Nephron (organoid): ENCODE results near the gene PPDPF.

ENCODE experiments used
- H3K27ac Mint-ChIP-seq, 3 experiments: 2 replicates each; pipeline ENCODE4 v1.8.0; 2020; ENCODE audit warnings: mixed read lengths in 3 of 3, mild to moderate bottlenecking in 2 of 3, moderate library complexity in 1 of 3
- H3K27me3 Mint-ChIP-seq: 2 replicates; pipeline ENCODE4 v1.8.0; 2021; ENCODE audit warnings: low read depth, mild to moderate bottlenecking, moderate library complexity, mixed read lengths
- H3K36me3 Mint-ChIP-seq: 2 replicates; pipeline ENCODE4 v1.8.0; 2020; ENCODE audit warnings: low read depth, mixed read lengths
- H3K4me1 Mint-ChIP-seq: 2 replicates; pipeline ENCODE4 v1.8.0; 2020; ENCODE audit warnings: mixed read lengths
- H3K4me3 Mint-ChIP-seq, 3 experiments: 2 replicates each; pipeline ENCODE4 v1.8.0; 2020; ENCODE audit warnings: mild to moderate bottlenecking in 3 of 3, mixed read lengths in 3 of 3, moderate library complexity in 2 of 3
- H3K9me3 Mint-ChIP-seq: 2 replicates; pipeline ENCODE4 v1.8.0; 2020; ENCODE audit warnings: mixed read lengths
- CTCF ChIP-seq, 3 experiments: fragments of 200-600 bp; sonication (generic); IDR thresholded peaks; one replicate each; pipeline ENCODE4 v1.5.0; 2021; ENCODE audit warnings: antibody characterized with exemption in 3 of 3; ENCODE audit not compliant: unreplicated experiment in 3 of 3

The PPDPF gene

DNA sequence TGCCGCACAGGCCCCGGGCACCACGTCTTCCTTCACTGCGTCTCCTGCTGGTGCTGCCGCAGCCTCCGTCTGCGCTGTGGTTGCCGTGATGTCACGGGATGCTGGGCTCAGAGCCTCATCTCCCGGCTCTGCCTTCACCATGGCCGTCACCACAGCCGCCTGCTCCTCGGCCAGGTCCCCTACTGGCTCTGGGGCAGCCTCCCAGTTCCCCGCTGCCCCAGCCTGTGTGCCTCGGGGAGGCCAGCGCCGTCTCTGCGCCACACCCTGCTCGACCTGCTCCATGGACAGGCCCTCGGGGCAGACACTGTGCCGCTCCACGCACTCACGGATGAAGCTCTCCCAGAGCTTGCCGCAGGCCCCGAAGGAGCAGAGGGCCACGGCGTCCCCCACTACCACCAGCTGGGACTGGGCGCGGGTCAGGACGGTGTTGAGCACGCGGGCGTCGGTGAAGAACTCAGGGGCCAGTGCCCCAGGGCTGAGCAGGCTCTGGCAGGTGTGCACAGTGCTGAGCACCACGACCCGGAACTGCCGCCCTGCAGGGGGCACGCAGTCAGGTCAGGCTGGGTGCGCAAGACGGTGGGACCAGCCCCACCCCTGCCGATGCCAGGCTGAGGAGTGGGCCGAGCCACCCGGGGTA is 45.3 kb downstream of the PPDPF start:
- no peak for TF ChIP-seq CTCF (IDR thresholded peaks at IDR 0.05; ENCODE audit: unreplicated experiment in 3 of 3)
- H3K4me1 Mint-ChIP-seq = no peaks in the 10 kb centered on the region
- no peaks in the 10 kb centered on the region for H3K36me3 Mint-ChIP-seq
- no peak overlapping the region for H3K4me3 Mint-ChIP-seq
- no peak overlapping the region for H3K27ac Mint-ChIP-seq
- no peaks in the 10 kb centered on the region for H3K9me3 Mint-ChIP-seq
- H3K27me3 Mint-ChIP-seq = no peaks in the 10 kb centered on the region

DNA sequence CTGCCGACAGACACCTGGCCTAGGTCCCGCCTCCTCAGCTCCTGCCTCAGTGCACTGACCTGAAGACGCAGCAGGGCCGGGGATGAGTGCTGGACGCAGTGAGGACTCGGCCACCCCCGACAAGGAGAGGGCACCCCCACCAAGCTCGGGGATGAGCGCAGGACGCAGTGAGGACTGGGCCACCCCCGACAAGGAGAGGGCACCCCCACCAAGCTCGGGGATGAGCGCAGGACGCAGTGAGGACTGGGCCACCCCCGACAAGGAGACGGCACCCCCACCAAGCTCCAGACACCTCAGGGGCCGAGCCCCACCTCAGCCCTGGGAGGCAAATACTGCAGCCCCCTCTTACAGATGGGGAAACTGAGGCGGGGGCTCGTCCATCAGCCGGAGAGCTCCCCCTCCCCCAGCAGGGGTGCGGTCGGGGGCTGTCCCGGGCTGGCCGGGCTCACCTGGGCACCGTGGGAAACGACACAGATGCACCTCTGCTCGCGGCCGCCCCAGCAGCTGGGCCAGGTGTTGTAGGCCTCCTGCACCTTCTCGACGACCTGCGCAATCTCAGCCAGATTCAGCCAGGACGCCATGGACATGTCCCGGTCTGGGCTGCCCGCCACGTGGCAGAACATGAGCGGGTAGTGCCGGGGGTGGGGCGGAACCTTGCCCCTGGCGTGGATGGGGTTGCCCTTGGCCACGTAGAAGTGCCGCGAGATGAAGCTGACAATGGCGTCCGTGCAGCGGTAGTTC is 46.0 kb downstream of the PPDPF start:
- H3K9me3 Mint-ChIP-seq = no peaks in the 10 kb centered on the region
- H3K27me3 Mint-ChIP-seq = no peaks in the 10 kb centered on the region
- H3K4me3 Mint-ChIP-seq = no peak overlapping the region
- no peak overlapping the region for H3K27ac Mint-ChIP-seq
- no peaks in the 10 kb centered on the region for H3K4me1 Mint-ChIP-seq
- no peak for TF ChIP-seq CTCF (IDR thresholded peaks at IDR 0.05; ENCODE audit: unreplicated experiment in 3 of 3)
- H3K36me3 Mint-ChIP-seq = no peaks in the 10 kb centered on the region

GRCh38 chr20:63567136-63567385 is 46.5 kb downstream of the PPDPF start:
- Mint-ChIP-seq H3K4me3 (no peak overlapping the region), H3K27ac (no peak overlapping the region), H3K4me1 (no peaks in the 10 kb centered on the region), H3K36me3 (no peaks in the 10 kb centered on the region), H3K9me3 (no peaks in the 10 kb centered on the region), H3K27me3 (no peaks in the 10 kb centered on the region)
- TF ChIP-seq CTCF (IDR thresholded peaks at IDR 0.05; ENCODE audit: unreplicated experiment in 3 of 3) = no peak

DNA sequence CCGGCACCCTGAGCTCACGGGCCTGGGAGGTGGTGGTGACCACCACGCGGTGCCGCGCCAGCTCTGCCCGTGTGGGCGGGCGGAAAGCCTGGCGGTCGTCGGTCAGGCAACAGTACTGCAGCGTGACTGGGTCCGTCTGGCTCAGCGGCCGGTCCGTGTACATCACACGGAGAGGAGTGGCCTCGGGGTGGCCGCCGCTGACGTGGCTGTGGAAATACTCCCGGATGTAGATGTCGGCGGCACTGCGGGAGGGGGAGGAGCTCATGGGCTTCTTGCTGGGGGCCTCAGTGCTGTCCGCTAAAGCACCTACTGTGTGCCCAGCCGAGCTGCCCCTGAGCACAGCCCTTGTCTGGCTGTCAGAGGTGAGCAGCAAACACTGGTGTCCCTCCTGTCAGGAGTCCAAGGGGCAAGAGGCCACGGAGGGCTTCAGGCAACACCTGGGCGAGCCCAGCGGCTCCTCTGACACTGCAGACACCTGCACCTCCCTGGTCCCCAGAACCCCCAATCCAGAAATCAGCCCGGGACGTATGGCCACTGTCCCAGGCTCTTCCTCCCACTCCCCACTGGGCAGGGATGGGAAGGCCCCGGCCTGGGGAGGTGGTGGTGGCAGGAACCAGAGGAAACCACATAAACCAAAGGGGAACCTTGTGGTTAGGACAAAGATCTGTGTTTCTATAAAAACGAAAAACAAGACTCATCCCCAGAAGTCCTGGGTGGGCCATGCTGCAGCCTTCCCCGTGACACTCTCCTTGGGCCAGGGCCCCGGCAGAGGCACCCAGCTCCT is 47.0 kb downstream of the PPDPF start:
- no peaks in the 10 kb centered on the region for H3K27me3 Mint-ChIP-seq
- no peaks in the 10 kb centered on the region for H3K36me3 Mint-ChIP-seq
- H3K4me1 Mint-ChIP-seq = no peaks in the 10 kb centered on the region
- H3K9me3 Mint-ChIP-seq = no peaks in the 10 kb centered on the region
- no peak overlapping the region for H3K27ac Mint-ChIP-seq
- TF ChIP-seq CTCF (IDR thresholded peaks at IDR 0.05; ENCODE audit: unreplicated experiment in 3 of 3) = no peak
- no peak overlapping the region for H3K4me3 Mint-ChIP-seq

- H3K36me3 Mint-ChIP-seq = no peaks in the 10 kb centered on the region
- H3K4me1 Mint-ChIP-seq = no peaks in the 10 kb centered on the region
- no peak for TF ChIP-seq CTCF (IDR thresholded peaks at IDR 0.05; ENCODE audit: unreplicated experiment in 3 of 3)
- no peak overlapping the region for H3K27ac Mint-ChIP-seq
- H3K4me3 Mint-ChIP-seq = no peak overlapping the region
- H3K27me3 Mint-ChIP-seq = no peaks in the 10 kb centered on the region
- no peaks in the 10 kb centered on the region for H3K9me3 Mint-ChIP-seq
Measured at GRCh38 chr20:63568170-63568981, 47.8 kb downstream of the PPDPF start.
